Esophagus squamous epithelium (tissue), 5 donors: Measurements from ENCODE around the gene NEDD4L. TPM values are rescaled to one million over a fixed set of nuclear protein-coding genes. Genes with fewer than 3 reads are reported as not detected.

Experiments
- DNase-seq: peaks from one replicate; lab custom pipeline; 2025; lab: John Stamatoyannopoulos, UW
- H3K27ac ChIP-seq, 4 donors: fragments of 200-600 bp; sonication (generic); one replicate each; pipeline ENCODE4 v1.5.1; 2016 to 2019; ENCODE audit warnings: mild to moderate bottlenecking in 1 of 4
- H3K27me3 ChIP-seq, 4 donors: fragments of 200-600 bp; sonication (generic); 1 replicate in 3 of 4; 2 replicates in 1 of 4; pipeline versions ENCODE4 v1.5.1 to v1.6.0; 2017 to 2021; ENCODE audit warnings: antibody characterized with exemption in 1 of 4
- H3K36me3 ChIP-seq, 3 donors: fragments of 200-600 bp; sonication (generic); one replicate each; pipeline ENCODE4 v1.5.1; 2016 to 2019
- H3K4me1 ChIP-seq, 3 donors: fragments of 200-600 bp; sonication (generic); one replicate each; pipeline ENCODE4 v1.5.1; 2017 to 2019
- H3K4me3 ChIP-seq, 4 donors: fragments of 200-600 bp; sonication (generic); 1 replicate in 3 of 4; 2 replicates in 1 of 4; pipeline ENCODE4 v1.5.1; 2016 to 2019; ENCODE audit warnings: mild to moderate bottlenecking in 2 of 4, moderate library complexity in 1 of 4
- H3K9me3 ChIP-seq, 3 donors: fragments of 200-600 bp; sonication (generic); one replicate each; pipeline ENCODE4 v1.5.1; 2016 to 2019
- CTCF ChIP-seq, 6 experiments: fragments of 450-650 bp in 4 of 6; fragments of 200-600 bp in 2 of 6; sonication (generic) in 2 of 6; IDR thresholded peaks; one replicate each; pipeline ENCODE4 v1.5.1; 2016 to 2019; ENCODE audit warnings: antibody characterized with exemption in 6 of 6, mild to moderate bottlenecking in 4 of 6, moderate library complexity in 4 of 6
- POLR2A ChIP-seq, 4 donors: fragments of 450-650 bp; IDR thresholded peaks; one replicate each; pipeline ENCODE4 v1.6.1; 2017; ENCODE audit warnings: antibody characterized with exemption in 4 of 4, mild to moderate bottlenecking in 4 of 4, moderate library complexity in 3 of 4
- WGBS, 2 donors: methylation state at CpG; one replicate each; pipeline ENCODE4 v1.1.5; 2018; 5-methylcytosine and 5-hydroxymethylcytosine counted together
- intact Hi-C: fragments of 100-400 bp; cut with DNase I; formaldehyde crosslinking; loops from one replicate; pipeline ENCODE4 v1.15.0; 2022
- total RNA-seq, 4 donors: library from RNA; depleted of rRNA; stranded (reverse); fragments of >200 nt; gene quantifications; one replicate each; pipeline ENCODE4 v1.1.0, GENCODE V29; 2016
- donor health status: DM: yes; HTN: yes; CAD: no.

NEDD4L gene
- total RNA-seq, 4 donors from 2014 or later, result 17.0 to 27.6 (median 21.9) TPM

- Histone ChIP-seq H3K36me3 (no peaks in the 10 kb centered on the region), H3K27ac (no peak overlapping the region), H3K27me3 (no peaks in the 10 kb centered on the region), H3K9me3 (no peaks in the 10 kb centered on the region), H3K4me1 (peaks cover 0 to 4% (median 0%) of the 10 kb centered on the region in 3 donors), H3K4me3 (no peak overlapping the region)
- DNase-seq, result no peak
- WGBS, 2 donors, result 85 to 87% methylated on average over 11 to 12 of the region's 12 CpGs
- TF ChIP-seq CTCF (IDR thresholded peaks at IDR 0.05) (no peak), POLR2A (IDR thresholded peaks at IDR 0.05) (no peak)
- intact Hi-C loops, result loop anchor here (10.0 kb wide), 1 partner anchor 241 kb away; no protein-coding TSS in a partner anchor
Observed at GRCh38 chr18:58125756-58126155, 81.7 kb downstream of the NEDD4L start.

- Histone ChIP-seq H3K27ac (no peak overlapping the region), H3K4me3 (no peak overlapping the region), H3K9me3 (no peaks in the 10 kb centered on the region), H3K27me3 (no peaks in the 10 kb centered on the region), H3K36me3 (no peaks in the 10 kb centered on the region), H3K4me1 (no peaks in the 10 kb centered on the region)
- TF ChIP-seq CTCF (IDR thresholded peaks at IDR 0.05) (no peak), POLR2A (IDR thresholded peaks at IDR 0.05) (no peak)
- intact Hi-C loops, result loop anchor here (10.0 kb wide), 1 partner anchor 244 kb away; no protein-coding TSS in a partner anchor
- 88 to 93% methylated on average over 18 of the region's 19 CpGs for WGBS, 2 donors
- no peak for DNase-seq
Observed at GRCh38 chr18:58128381-58129374, 84.7 kb downstream of the NEDD4L start.

GRCh38 chr18:58132595-58133261 is 88.7 kb downstream of the NEDD4L start:
- no peak for DNase-seq
- WGBS, 2 donors, result 65 to 71% methylated on average over 8 of the region's 8 CpGs
- Histone ChIP-seq H3K4me1 (peaks cover 0 to 9% (median 0%) of the 10 kb centered on the region in 3 donors), H3K4me3 (no peak overlapping the region), H3K9me3 (no peaks in the 10 kb centered on the region), H3K27ac (no peak overlapping the region), H3K27me3 (no peaks in the 10 kb centered on the region), H3K36me3 (no peaks in the 10 kb centered on the region)
- intact Hi-C loops, result no loop called here
- TF ChIP-seq CTCF (IDR thresholded peaks at IDR 0.05) (no peak), POLR2A (IDR thresholded peaks at IDR 0.05) (no peak)

- no peaks in the 10 kb centered on the region for H3K9me3 ChIP-seq
- DNase-seq, result no peak
- no peaks in the 10 kb centered on the region for H3K36me3 ChIP-seq
- H3K4me3 ChIP-seq, result no peak overlapping the region
- no peak for TF ChIP-seq POLR2A (IDR thresholded peaks at IDR 0.05)
- TF ChIP-seq CTCF (IDR thresholded peaks at IDR 0.05), result no peak
- no peaks in the 10 kb centered on the region for H3K27me3 ChIP-seq
- 53 to 67% methylated on average over 7 of the region's 7 CpGs for WGBS, 2 donors
- H3K4me1 ChIP-seq, result peaks cover 0 to 9% (median 0%) of the 10 kb centered on the region in 3 donors
- H3K27ac ChIP-seq, result no peak overlapping the region
- intact Hi-C loops, result no loop called here
Observed at GRCh38 chr18:58135183-58135641, 91.2 kb downstream of the NEDD4L start.
